ENCODE results near the gene VAV3. TPM values are rescaled to one million over a fixed set of nuclear protein-coding genes. Genes with fewer than 3 reads are reported as not detected.

The VAV3 gene
- total RNA-seq, 2 donors from 2014 or later = 6.9 to 7.7 TPM

DNA sequence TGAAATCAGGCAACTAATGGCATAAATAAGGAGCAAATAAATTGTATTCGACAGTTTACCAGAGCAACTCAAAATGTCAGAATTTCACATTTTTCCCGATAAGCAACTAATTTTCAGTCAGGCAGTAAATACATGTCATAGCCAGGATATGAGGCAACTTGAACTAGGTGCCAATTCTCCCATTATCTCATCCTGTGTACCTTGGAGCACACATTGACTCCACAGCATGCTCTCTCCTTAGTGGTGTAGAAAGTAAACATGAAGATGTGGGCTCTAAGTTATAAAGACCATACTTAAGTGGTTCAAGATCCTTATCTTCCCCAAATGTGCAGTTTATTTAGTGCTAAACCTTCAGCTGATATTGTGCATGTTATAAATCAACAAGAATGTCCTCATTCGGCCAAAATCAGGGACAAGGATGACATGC lies 197.8 kb downstream of the VAV3 start:
- ATAC-seq (ENCODE audit: insufficient number of reproducible peaks, low FRiP score, low read depth) (no peak), DNase-seq (ENCODE audit: low spot score) (no peak)
- Histone ChIP-seq H3K4me1 (ENCODE audit: control insufficient read depth in 1 of 2, low read depth in 2 of 2) (no peaks in the 10 kb centered on the region), H3K27ac (no peak overlapping the region), H3K36me3 (no peaks in the 10 kb centered on the region), H3K4me3 (no peak overlapping the region), H3K27me3 (replicated peaks; ENCODE audit: insufficient read depth) (no peaks in the 10 kb centered on the region), H3K9me3 (no peaks in the 10 kb centered on the region)
- TF ChIP-seq, protein P1, sequence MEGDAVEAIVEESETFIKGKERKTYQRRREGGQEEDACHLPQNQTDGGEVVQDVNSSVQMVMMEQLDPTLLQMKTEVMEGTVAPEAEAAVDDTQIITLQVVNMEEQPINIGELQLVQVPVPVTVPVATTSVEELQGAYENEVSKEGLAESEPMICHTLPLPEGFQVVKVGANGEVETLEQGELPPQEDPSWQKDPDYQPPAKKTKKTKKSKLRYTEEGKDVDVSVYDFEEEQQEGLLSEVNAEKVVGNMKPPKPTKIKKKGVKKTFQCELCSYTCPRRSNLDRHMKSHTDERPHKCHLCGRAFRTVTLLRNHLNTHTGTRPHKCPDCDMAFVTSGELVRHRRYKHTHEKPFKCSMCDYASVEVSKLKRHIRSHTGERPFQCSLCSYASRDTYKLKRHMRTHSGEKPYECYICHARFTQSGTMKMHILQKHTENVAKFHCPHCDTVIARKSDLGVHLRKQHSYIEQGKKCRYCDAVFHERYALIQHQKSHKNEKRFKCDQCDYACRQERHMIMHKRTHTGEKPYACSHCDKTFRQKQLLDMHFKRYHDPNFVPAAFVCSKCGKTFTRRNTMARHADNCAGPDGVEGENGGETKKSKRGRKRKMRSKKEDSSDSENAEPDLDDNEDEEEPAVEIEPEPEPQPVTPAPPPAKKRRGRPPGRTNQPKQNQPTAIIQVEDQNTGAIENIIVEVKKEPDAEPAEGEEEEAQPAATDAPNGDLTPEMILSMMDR (IDR thresholded peaks at IDR 0.05) = no peak

DNA sequence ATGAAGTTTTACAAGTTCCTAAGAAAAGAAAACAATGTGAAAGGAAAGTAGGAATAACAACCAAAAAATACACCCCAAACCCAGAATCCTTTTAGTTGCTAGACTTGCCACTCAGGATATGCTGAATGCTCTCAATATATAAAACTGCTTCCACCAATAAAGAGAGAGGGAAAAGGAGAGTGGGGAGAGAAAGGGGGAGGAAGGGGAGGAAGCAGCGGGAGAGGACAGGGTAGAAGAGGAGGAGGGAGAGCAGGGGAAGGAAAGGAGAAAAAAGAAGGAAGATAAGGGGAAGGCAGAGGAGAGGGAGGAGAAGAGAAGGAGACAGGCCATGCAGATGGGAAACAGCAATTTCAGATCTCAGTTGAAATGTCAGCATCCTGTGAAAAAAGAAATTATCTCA lies 198.4 kb downstream of the VAV3 start:
- Histone ChIP-seq H3K27ac (no peak overlapping the region), H3K9me3 (no peaks in the 10 kb centered on the region), H3K4me3 (no peak overlapping the region), H3K4me1 (ENCODE audit: control insufficient read depth in 1 of 2, low read depth in 2 of 2) (no peaks in the 10 kb centered on the region), H3K36me3 (no peaks in the 10 kb centered on the region), H3K27me3 (replicated peaks; ENCODE audit: insufficient read depth) (no peaks in the 10 kb centered on the region)
- ATAC-seq (ENCODE audit: insufficient number of reproducible peaks, low FRiP score, low read depth) = no peak
- TF ChIP-seq, protein P1 (IDR thresholded peaks at IDR 0.05) = no peak
- DNase-seq (ENCODE audit: low spot score) = no peak

DNA sequence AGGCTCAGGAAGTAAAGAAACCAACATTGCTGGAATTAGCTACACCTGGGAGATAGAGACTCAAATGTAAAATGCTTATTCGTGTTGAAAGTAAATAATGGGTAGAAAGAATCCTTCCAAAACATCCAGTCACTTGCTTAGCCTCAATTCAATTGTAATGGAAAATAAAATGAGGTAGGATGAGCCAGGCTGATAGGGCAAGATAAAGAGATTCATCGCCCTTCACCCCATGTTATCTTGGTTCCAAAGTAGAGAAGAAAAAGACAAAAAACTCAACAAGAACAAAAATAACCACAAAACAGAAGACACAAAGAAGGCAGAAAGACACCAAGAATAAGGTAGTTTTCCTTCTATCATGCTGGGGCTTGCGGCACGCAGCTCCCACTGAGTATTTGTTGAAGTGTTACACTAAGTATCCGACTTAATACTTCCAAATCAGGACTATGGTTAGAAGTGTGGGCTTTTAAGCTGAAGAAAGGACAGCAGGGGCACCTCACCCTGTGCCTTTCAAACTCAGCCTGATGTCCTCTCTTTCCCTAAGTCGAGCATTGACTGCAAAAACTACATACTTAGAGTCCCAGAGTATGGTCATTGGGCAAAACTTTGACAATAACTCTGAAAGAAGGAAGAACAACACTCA lies 202.1 kb downstream of the VAV3 start:
- H3K27ac ChIP-seq = no peak overlapping the region
- H3K9me3 ChIP-seq = no peaks in the 10 kb centered on the region
- H3K27me3 ChIP-seq (replicated peaks; ENCODE audit: insufficient read depth) = no peaks in the 10 kb centered on the region
- H3K36me3 ChIP-seq = no peaks in the 10 kb centered on the region
- H3K4me1 ChIP-seq (ENCODE audit: control insufficient read depth in 1 of 2, low read depth in 2 of 2) = no peaks in the 10 kb centered on the region
- no peak for ATAC-seq (ENCODE audit: insufficient number of reproducible peaks, low FRiP score, low read depth)
- no peak for DNase-seq (ENCODE audit: low spot score)
- no peak overlapping the region for H3K4me3 ChIP-seq
- TF ChIP-seq, protein P1 (IDR thresholded peaks at IDR 0.05) = no peak

DNA sequence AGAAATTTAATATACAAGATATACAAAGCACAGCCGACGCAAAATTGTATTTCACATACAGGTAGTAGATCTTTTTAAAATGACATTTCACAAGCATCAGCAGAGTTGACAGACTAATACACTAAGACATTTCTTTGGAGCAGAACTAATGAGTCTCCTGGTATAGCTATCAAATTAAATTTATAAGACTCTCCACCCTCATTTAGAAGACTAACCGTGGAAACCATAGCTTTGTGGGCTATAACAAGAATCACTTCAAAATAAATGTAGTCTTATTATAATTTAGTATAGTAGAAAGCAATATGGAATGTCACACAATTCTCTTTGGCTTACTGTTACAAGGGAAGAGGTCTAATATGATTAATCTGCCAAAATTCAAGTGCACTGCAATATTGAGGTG lies 204.9 kb downstream of the VAV3 start:
- ATAC-seq (ENCODE audit: insufficient number of reproducible peaks, low FRiP score, low read depth) = no peak
- Histone ChIP-seq H3K4me1 (ENCODE audit: control insufficient read depth in 1 of 2, low read depth in 2 of 2) (no peaks in the 10 kb centered on the region), H3K9me3 (no peaks in the 10 kb centered on the region), H3K27me3 (replicated peaks; ENCODE audit: insufficient read depth) (no peaks in the 10 kb centered on the region), H3K36me3 (no peaks in the 10 kb centered on the region), H3K27ac (no peak overlapping the region), H3K4me3 (no peak overlapping the region)
- TF ChIP-seq, protein P1 (IDR thresholded peaks at IDR 0.05) = no peak
- no peak for DNase-seq (ENCODE audit: low spot score)

DNA sequence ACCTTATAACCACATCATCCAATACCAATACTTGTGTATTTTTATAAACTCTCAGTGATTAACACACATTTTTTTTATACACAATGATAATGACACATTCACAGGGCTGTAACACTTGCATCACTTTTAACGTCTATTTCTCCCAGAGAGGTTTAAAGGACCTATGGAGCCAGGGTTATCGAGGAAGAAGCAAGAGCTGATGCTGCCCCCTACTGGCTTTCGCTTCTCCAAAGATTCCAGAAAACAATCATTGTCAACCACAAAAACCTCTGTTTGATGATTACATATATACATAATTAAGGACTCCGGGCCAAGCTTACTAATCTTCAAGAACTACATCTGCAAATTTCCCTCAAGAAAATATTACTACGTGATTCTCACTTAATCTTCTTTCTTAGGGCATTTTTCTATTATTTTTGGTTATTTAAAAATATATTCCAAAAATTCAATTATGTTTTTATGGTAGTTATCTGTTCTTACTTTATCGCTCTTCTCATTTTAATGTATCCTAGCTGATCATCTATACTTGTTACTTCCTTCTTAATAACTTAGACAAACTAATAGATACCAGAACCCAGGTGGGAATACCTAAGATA lies 214.5 kb downstream of the VAV3 start:
- no peaks in the 10 kb centered on the region for H3K27me3 ChIP-seq (replicated peaks; ENCODE audit: insufficient read depth)
- no peaks in the 10 kb centered on the region for H3K36me3 ChIP-seq
- no peak overlapping the region for H3K27ac ChIP-seq
- no peaks in the 10 kb centered on the region for H3K9me3 ChIP-seq
- TF ChIP-seq, protein P1 (IDR thresholded peaks at IDR 0.05) = no peak
- no peak overlapping the region for H3K4me3 ChIP-seq
- no peaks in the 10 kb centered on the region for H3K4me1 ChIP-seq (ENCODE audit: control insufficient read depth in 1 of 2, low read depth in 2 of 2)
- no peak for DNase-seq (ENCODE audit: low spot score)
- no peak for ATAC-seq (ENCODE audit: insufficient number of reproducible peaks, low FRiP score, low read depth)
